DND-41 (cell line): Measurements from ENCODE around the gene PCLO.
"Not testable (repeated sequence)": the region's sequence is repeated elsewhere in the genome, so short reads cannot be mapped to it uniquely, and the experiment has no call there.

Experiments
- ATAC-seq: fragments of 200-7000 bp; cut with Tn5 transposase; 3 replicates; pipeline ENCODE4 v1.9.1; 2021; ENCODE audit warnings: low read depth; ENCODE audit not compliant: insufficient read depth
- DNase-seq: peaks from one replicate; pipeline ENCODE4 v3.0.0-alpha.2; 2020
- H2AFZ ChIP-seq: 2 replicates; pipeline ENCODE4 v1.6.0; 2012; ENCODE audit warnings: low read depth, low read length
- H3K27ac ChIP-seq: 2 replicates; pipeline ENCODE4 v1.5.1; 2012; ENCODE audit warnings: low read length, inconsistent platforms
- H3K27me3 ChIP-seq: fragments of 200-600 bp; sonication (generic); 2 replicates; pipeline ENCODE4 v1.6.0; 2012; ENCODE audit warnings: low read length, mild to moderate bottlenecking, inconsistent platforms; ENCODE audit not compliant: insufficient read depth, poor library complexity
- H3K36me3 ChIP-seq: 2 replicates; pipeline ENCODE4 v1.5.1; 2012; ENCODE audit warnings: low read length, inconsistent platforms; ENCODE audit not compliant: insufficient read depth
- H3K4me1 ChIP-seq: 2 replicates; pipeline ENCODE4 v1.5.1; 2012; ENCODE audit warnings: mild to moderate bottlenecking, low read length; ENCODE audit not compliant: insufficient read depth
- H3K4me2 ChIP-seq: 2 replicates; pipeline ENCODE4 v1.6.0; 2012; ENCODE audit warnings: mild to moderate bottlenecking, moderate library complexity, low read length, inconsistent platforms; ENCODE audit not compliant: insufficient read depth
- H3K4me3 ChIP-seq, 2 experiments: fragments of 200-600 bp in 1 of 2; shearing (Covaris generic) in 1 of 2; 2 replicates each; pipeline ENCODE4 v1.5.1; 2012 to 2016; ENCODE audit warnings: inconsistent platforms in 2 of 2, low read length in 2 of 2, mild to moderate bottlenecking in 2 of 2, low read depth in 1 of 2, moderate library complexity in 1 of 2
- H3K79me2 ChIP-seq: 2 replicates; pipeline ENCODE4 v1.6.0; 2012; ENCODE audit warnings: low read length, inconsistent platforms; ENCODE audit not compliant: insufficient read depth
- H3K9ac ChIP-seq: 2 replicates; pipeline ENCODE4 v1.6.0; 2012; ENCODE audit warnings: low read depth, mild to moderate bottlenecking, inconsistent platforms, low read length, moderate library complexity
- H3K9me3 ChIP-seq: 2 replicates; pipeline ENCODE4 v1.5.1; 2012; ENCODE audit warnings: low read length, moderate library complexity, mild to moderate bottlenecking, inconsistent platforms; ENCODE audit not compliant: insufficient read depth, severe bottlenecking
- H4K20me1 ChIP-seq: 2 replicates; pipeline ENCODE4 v1.6.0; 2012; ENCODE audit warnings: low read length; ENCODE audit not compliant: insufficient read depth
- CTCF ChIP-seq: IDR thresholded peaks from 2 replicates; pipeline ENCODE4 v1.5.1; 2012; ENCODE audit warnings: borderline replicate concordance, low read length, moderate library complexity, mild to moderate bottlenecking; ENCODE audit not compliant: poor library complexity, severe bottlenecking; ENCODE audit errors: extremely low read depth
- EZH2 ChIP-seq: IDR thresholded peaks from 3 replicates; pipeline ENCODE4 v1.6.1; 2012; ENCODE audit warnings: borderline replicate concordance, low read depth, mild to moderate bottlenecking, moderate library complexity, low read length, inconsistent platforms; ENCODE audit not compliant: severe bottlenecking

Gene PCLO

GRCh38 chr7:83036130-83036529, 126.6 kb downstream of the PCLO start:
- H3K36me3 ChIP-seq = no peaks in the 10 kb centered on the region
- H4K20me1 ChIP-seq = no peaks in the 10 kb centered on the region
- no peak for TF ChIP-seq EZH2
- no peak for TF ChIP-seq CTCF
- H3K4me3 ChIP-seq = no peak overlapping the region
- H3K27ac ChIP-seq = no peak overlapping the region
- H3K4me1 ChIP-seq = no peaks in the 10 kb centered on the region
- no peaks in the 10 kb centered on the region for H3K27me3 ChIP-seq
- H3K4me2 ChIP-seq = no peak overlapping the region
- H3K79me2 ChIP-seq = no peaks in the 10 kb centered on the region
- no peak for DNase-seq
- ATAC-seq = no peak
- H3K9ac ChIP-seq = no peak overlapping the region
- no peaks in the 10 kb centered on the region for H3K9me3 ChIP-seq
- H2AFZ ChIP-seq = no peak overlapping the region

DNA sequence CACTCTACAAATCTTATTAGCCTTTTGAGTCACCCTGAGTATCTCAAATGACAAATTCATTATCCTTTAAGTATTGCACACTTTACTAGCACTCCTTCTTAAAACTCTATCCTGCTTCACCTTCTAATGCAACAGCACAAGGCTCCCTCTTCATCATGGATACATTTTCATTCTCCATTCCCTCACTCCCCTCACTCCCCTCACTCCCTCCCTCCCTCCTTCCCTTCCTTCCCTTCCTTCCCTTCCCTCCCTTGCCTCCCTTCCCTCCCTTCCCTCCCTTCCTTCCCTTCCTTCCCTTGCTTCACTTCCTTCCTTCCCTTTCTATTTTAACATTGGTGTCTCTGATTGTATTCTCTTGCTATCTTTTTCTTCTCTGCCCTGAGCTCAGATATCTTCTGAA, 130.5 kb downstream of the PCLO start:
- Histone ChIP-seq H3K4me1 (no peaks in the 10 kb centered on the region), H3K36me3 (no peaks in the 10 kb centered on the region), H3K27ac (no peak overlapping the region), H4K20me1 (no peaks in the 10 kb centered on the region), H3K4me2 (no peak overlapping the region), H3K9me3 (no peaks in the 10 kb centered on the region), H3K9ac (no peak overlapping the region), H3K4me3 (no peak overlapping the region), H3K27me3 (no peaks in the 10 kb centered on the region), H3K79me2 (no peaks in the 10 kb centered on the region), H2AFZ (no peak overlapping the region)
- TF ChIP-seq CTCF (no peak), EZH2 (no peak)
- ATAC-seq = no peak
- DNase-seq = no peak

GRCh38 chr7:83023817-83024665, 138.6 kb downstream of the PCLO start:
- H4K20me1 ChIP-seq, H3K4me3 ChIP-seq: not testable (repeated sequence)

DNA sequence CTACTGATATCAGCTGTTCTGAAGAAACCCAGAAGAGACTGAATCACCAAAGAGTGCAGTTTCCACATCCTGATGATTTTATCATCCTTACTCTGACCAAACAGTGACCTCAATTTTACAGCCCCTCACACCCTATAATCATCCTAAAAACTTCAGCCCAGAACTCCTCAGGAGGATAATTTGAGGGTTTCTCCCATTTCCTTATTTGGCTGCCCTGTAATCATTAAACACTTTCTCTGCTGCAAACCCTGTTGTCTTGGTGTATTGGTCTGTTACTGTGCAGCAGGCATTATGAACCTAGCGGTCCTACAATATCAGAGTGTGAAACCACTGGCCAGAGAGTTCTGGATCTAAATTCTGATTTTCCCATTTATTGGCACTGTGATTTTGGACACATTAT, 141.7 kb downstream of the PCLO start:
- no peak overlapping the region for H3K4me3 ChIP-seq
- no peaks in the 10 kb centered on the region for H3K9me3 ChIP-seq
- no peak for ATAC-seq
- H3K4me1 ChIP-seq = no peaks in the 10 kb centered on the region
- H3K27ac ChIP-seq = no peak overlapping the region
- TF ChIP-seq EZH2 = no peak
- TF ChIP-seq CTCF = no peak
- H3K36me3 ChIP-seq = no peaks in the 10 kb centered on the region
- no peaks in the 10 kb centered on the region for H4K20me1 ChIP-seq
- H3K27me3 ChIP-seq = no peaks in the 10 kb centered on the region
- H3K4me2 ChIP-seq = no peak overlapping the region
- no peak for DNase-seq
- H3K79me2 ChIP-seq = no peaks in the 10 kb centered on the region
- no peak overlapping the region for H3K9ac ChIP-seq
- H2AFZ ChIP-seq = no peak overlapping the region

More at GRCh38 chr7:83023817-83024665, 138.6 kb downstream of the PCLO start:
- not testable (repeated sequence) for H3K9ac ChIP-seq, H3K79me2 ChIP-seq, H3K4me2 ChIP-seq, ATAC-seq, H3K4me1 ChIP-seq, H3K27ac ChIP-seq, DNase-seq, H3K27me3 ChIP-seq, H2AFZ ChIP-seq, H3K9me3 ChIP-seq, H3K36me3 ChIP-seq
